Nephron (organoid): ENCODE results near the gene UQCRC1.

Experiments
- H3K27ac Mint-ChIP-seq, 3 experiments: 2 replicates each; pipeline ENCODE4 v1.8.0; 2020; ENCODE audit warnings: mixed read lengths in 3 of 3, mild to moderate bottlenecking in 2 of 3, moderate library complexity in 1 of 3
- H3K27me3 Mint-ChIP-seq: 2 replicates; pipeline ENCODE4 v1.8.0; 2021; ENCODE audit warnings: low read depth, mild to moderate bottlenecking, moderate library complexity, mixed read lengths
- H3K36me3 Mint-ChIP-seq: 2 replicates; pipeline ENCODE4 v1.8.0; 2020; ENCODE audit warnings: low read depth, mixed read lengths
- H3K4me1 Mint-ChIP-seq: 2 replicates; pipeline ENCODE4 v1.8.0; 2020; ENCODE audit warnings: mixed read lengths
- H3K4me3 Mint-ChIP-seq, 3 experiments: 2 replicates each; pipeline ENCODE4 v1.8.0; 2020; ENCODE audit warnings: mild to moderate bottlenecking in 3 of 3, mixed read lengths in 3 of 3, moderate library complexity in 2 of 3
- H3K9me3 Mint-ChIP-seq: 2 replicates; pipeline ENCODE4 v1.8.0; 2020; ENCODE audit warnings: mixed read lengths
- CTCF ChIP-seq, 3 experiments: fragments of 200-600 bp; sonication (generic); IDR thresholded peaks; one replicate each; pipeline ENCODE4 v1.5.0; 2021; ENCODE audit warnings: antibody characterized with exemption in 3 of 3; ENCODE audit not compliant: unreplicated experiment in 3 of 3

The UQCRC1 gene

GRCh38 chr3:48592519-48593087 lies 16.8 kb downstream of the UQCRC1 start:
- no peak for TF ChIP-seq CTCF (IDR thresholded peaks at IDR 0.05; ENCODE audit: unreplicated experiment in 3 of 3)
- no peaks in the 10 kb centered on the region for H3K9me3 Mint-ChIP-seq
- no peak overlapping the region for H3K27ac Mint-ChIP-seq
- no peak overlapping the region for H3K4me3 Mint-ChIP-seq
- peaks cover 3% of the 10 kb centered on the region for H3K36me3 Mint-ChIP-seq
- H3K27me3 Mint-ChIP-seq: no peaks in the 10 kb centered on the region
- H3K4me1 Mint-ChIP-seq: peaks cover 14% of the 10 kb centered on the region

GRCh38 chr3:48591886-48592518 lies 17.4 kb downstream of the UQCRC1 start:
- no peak for TF ChIP-seq CTCF (IDR thresholded peaks at IDR 0.05; ENCODE audit: unreplicated experiment in 3 of 3)
- H3K27ac Mint-ChIP-seq: no peak overlapping the region
- H3K9me3 Mint-ChIP-seq: no peaks in the 10 kb centered on the region

GRCh38 chr3:48591436-48591835 lies 18.0 kb downstream of the UQCRC1 start:
- H3K4me3 Mint-ChIP-seq: no peak overlapping the region
- TF ChIP-seq CTCF (IDR thresholded peaks at IDR 0.05; ENCODE audit: unreplicated experiment in 3 of 3): no peak
- no peak overlapping the region for H3K27ac Mint-ChIP-seq

More at GRCh38 chr3:48591886-48592518, 17.4 kb downstream of the UQCRC1 start:
- H3K27me3 Mint-ChIP-seq: no peaks in the 10 kb centered on the region
- no peak overlapping the region for H3K4me3 Mint-ChIP-seq
- peaks cover 9% of the 10 kb centered on the region for H3K4me1 Mint-ChIP-seq
- no peaks in the 10 kb centered on the region for H3K36me3 Mint-ChIP-seq

GRCh38 chr3:48588230-48588629 lies 21.2 kb downstream of the UQCRC1 start:
- H3K27ac Mint-ChIP-seq: no peak overlapping the region
- no peaks in the 10 kb centered on the region for H3K27me3 Mint-ChIP-seq
- H3K36me3 Mint-ChIP-seq: peaks cover 4% of the 10 kb centered on the region
- H3K9me3 Mint-ChIP-seq: no peaks in the 10 kb centered on the region
- TF ChIP-seq CTCF (IDR thresholded peaks at IDR 0.05; ENCODE audit: unreplicated experiment in 3 of 3): no peak
- no peaks in the 10 kb centered on the region for H3K4me1 Mint-ChIP-seq
- no peak overlapping the region for H3K4me3 Mint-ChIP-seq

More at GRCh38 chr3:48591436-48591835, 18.0 kb downstream of the UQCRC1 start:
- Mint-ChIP-seq H3K36me3 (peaks cover 3% of the 10 kb centered on the region), H3K27me3 (no peaks in the 10 kb centered on the region), H3K4me1 (peaks cover 8% of the 10 kb centered on the region), H3K9me3 (no peaks in the 10 kb centered on the region)

- no peak overlapping the region for H3K27ac Mint-ChIP-seq
- no peaks in the 10 kb centered on the region for H3K9me3 Mint-ChIP-seq
- H3K27me3 Mint-ChIP-seq: no peaks in the 10 kb centered on the region
- TF ChIP-seq CTCF (IDR thresholded peaks at IDR 0.05; ENCODE audit: unreplicated experiment in 3 of 3): no peak
- no peaks in the 10 kb centered on the region for H3K4me1 Mint-ChIP-seq
- no peak overlapping the region for H3K4me3 Mint-ChIP-seq
- peaks cover 4% of the 10 kb centered on the region for H3K36me3 Mint-ChIP-seq
These were observed 21.8 kb downstream of the UQCRC1 start for GRCh38 chr3:48587686-48588085.

- Mint-ChIP-seq H3K27me3 (no peaks in the 10 kb centered on the region), H3K27ac (no peak overlapping the region), H3K36me3 (peaks cover 11% of the 10 kb centered on the region), H3K4me1 (no peaks in the 10 kb centered on the region), H3K4me3 (no peak overlapping the region), H3K9me3 (no peaks in the 10 kb centered on the region)
- TF ChIP-seq CTCF (IDR thresholded peaks at IDR 0.05; ENCODE audit: unreplicated experiment in 3 of 3): no peak
These were observed 24.0 kb downstream of the UQCRC1 start for GRCh38 chr3:48585411-48585810.
